HepG2 (cell line): ENCODE measurements around the gene SMLR1. TPM values are rescaled to one million over a fixed set of nuclear protein-coding genes. Genes with fewer than 3 reads are reported as not detected.
A peak's percentile ranks its signal among the peaks of the same experiment; 100 is the strongest.

Experiments
- EP300 ChIP-seq, 3 experiments: sonication (generic) in 1 of 3; formaldehyde crosslinking in 1 of 3; IDR thresholded peaks; 2 replicates each; pipeline versions ENCODE4 v1.5.1 to v1.6.1; 2011 to 2020; ENCODE audit warnings: low read depth in 2 of 3, low read length in 2 of 3, borderline replicate concordance in 1 of 3, improper control_type of control experiment in 1 of 3, mild to moderate bottlenecking in 1 of 3, missing genetic modification reagents in 1 of 3, moderate library complexity in 1 of 3
- MAF1 ChIP-seq: sonication (generic); formaldehyde crosslinking; IDR thresholded peaks from 2 replicates; pipeline ENCODE4 v1.5.0; 2020; ENCODE audit warnings: missing genetic modification reagents, borderline replicate concordance
- MTF2 ChIP-seq: sonication (generic); formaldehyde crosslinking; IDR thresholded peaks from 2 replicates; pipeline ENCODE4 v1.5.0; 2020; ENCODE audit warnings: missing genetic modification reagents, borderline replicate concordance
- NFKB2 ChIP-seq: sonication (generic); formaldehyde crosslinking; IDR thresholded peaks from 2 replicates; pipeline ENCODE4 v1.4.0; 2020; ENCODE audit warnings: missing genetic modification reagents, borderline replicate concordance
- NPAS2 ChIP-seq: sonication (generic); formaldehyde crosslinking; IDR thresholded peaks from 2 replicates; pipeline ENCODE4 v1.8.0; 2022; ENCODE audit warnings: mild to moderate bottlenecking, missing genetic modification reagents, borderline replicate concordance
- NRL ChIP-seq: sonication (generic); formaldehyde crosslinking; IDR thresholded peaks from 2 replicates; pipeline ENCODE4 v1.5.0; 2020; ENCODE audit warnings: missing genetic modification reagents, mild to moderate bottlenecking, moderate library complexity, borderline replicate concordance
- PLRG1 ChIP-seq: fragments of 450-650 bp; conservative IDR thresholded peaks from 2 replicates; pipeline ENCODE4 v1.6.1; 2016
- POLR2G ChIP-seq: fragments of 200-400 bp; formaldehyde crosslinking; IDR thresholded peaks from 2 replicates; pipeline ENCODE4 v1.6.1; 2018; ENCODE audit warnings: mild to moderate bottlenecking, low read depth, low read length, moderate library complexity
- RBM39 ChIP-seq: fragments of 200-400 bp; formaldehyde crosslinking; IDR thresholded peaks from one replicate; pipeline ENCODE4 v1.6.1; 2018; ENCODE audit warnings: antibody characterized with exemption, mild to moderate bottlenecking, low read depth, low read length; ENCODE audit not compliant: poor library complexity, severe bottlenecking
- REPIN1 ChIP-seq: sonication (generic); formaldehyde crosslinking; IDR thresholded peaks from 2 replicates; pipeline ENCODE4 v1.8.0; 2022; ENCODE audit warnings: missing genetic modification reagents, low read depth, mild to moderate bottlenecking, borderline replicate concordance
- SRF ChIP-seq: IDR thresholded peaks from 2 replicates; pipeline ENCODE4 v1.6.1; 2011; ENCODE audit warnings: mild to moderate bottlenecking, low read depth, low read length, moderate library complexity
- TEAD3 ChIP-seq: optimal IDR thresholded peaks from 2 replicates; pipeline ENCODE3; 2016; ENCODE audit warnings: borderline replicate concordance
- ZMYM4 ChIP-seq: sonication (generic); formaldehyde crosslinking; IDR thresholded peaks from 2 replicates; pipeline ENCODE4 v1.8.1; 2023; ENCODE audit warnings: mild to moderate bottlenecking, missing genetic modification reagents
- ZNF282 ChIP-seq: fragments of 450-650 bp; IDR thresholded peaks from 2 replicates; pipeline ENCODE4 v1.6.1; 2018; ENCODE audit not compliant: partially characterized antibody
- ZNF563 ChIP-seq: sonication (generic); formaldehyde crosslinking; IDR thresholded peaks from 2 replicates; pipeline ENCODE4 v1.8.0; 2022; ENCODE audit warnings: mild to moderate bottlenecking, moderate library complexity, missing genetic modification reagents
- ZNF672 ChIP-seq: sonication (generic); formaldehyde crosslinking; IDR thresholded peaks from 2 replicates; pipeline ENCODE4 v1.8.1; 2022; ENCODE audit warnings: missing genetic modification reagents
- polyA plus RNA-seq, 8 experiments: library from polyadenylated mRNA; depleted of rRNA in 3 of 8; stranded (reverse) in 7 of 8; unstranded in 1 of 8; fragments of >200 nt; fragmentation: Illumina TruSeq in 4 of 8; extraction: Trizol in 4 of 8; gene quantifications; 2 replicates each; pipeline versions ENCODE4 v1.2.1 to v1.2.3, GENCODE V29; 2011 to 2016; ENCODE audit warnings: low read depth in 4 of 8, missing spikeins in 1 of 8, mixed read lengths in 1 of 8; ENCODE audit not compliant: insufficient read depth in 1 of 8
- total RNA-seq, 5 experiments: library from RNA; depleted of rRNA; stranded (reverse); fragments of >200 nt; fragmentation: Illumina TruSeq; extraction: Trizol; gene quantifications; 2 replicates each; pipeline ENCODE4 v1.2.3, GENCODE V29; 2016; ENCODE audit warnings: low read depth in 1 of 5
- TF ChIP-seq, protein P1 (sequence below): fragments of 450-650 bp; IDR thresholded peaks from 2 replicates; pipeline ENCODE4 v1.6.1; 2017; ENCODE audit warnings: mild to moderate bottlenecking
- TF ChIP-seq, protein P2 (sequence below): sonication (generic); formaldehyde crosslinking; IDR thresholded peaks from 2 replicates; pipeline ENCODE4 v1.4.0; 2020; ENCODE audit warnings: missing genetic modification reagents, borderline replicate concordance
- TF ChIP-seq, protein P3 (sequence below): sonication (generic); formaldehyde crosslinking; IDR thresholded peaks from 2 replicates; pipeline ENCODE4 v1.4.0; 2020; ENCODE audit warnings: missing genetic modification reagents, mild to moderate bottlenecking, borderline replicate concordance
- TF ChIP-seq, protein P4 (sequence below): sonication (generic); formaldehyde crosslinking; IDR thresholded peaks from 2 replicates; pipeline ENCODE4 v1.4.0; 2020; ENCODE audit warnings: missing genetic modification reagents, mild to moderate bottlenecking, borderline replicate concordance

The SMLR1 gene
- total and polyA plus RNA-seq, 2 of the 13 experiments (the other 11 are each of a cell fraction or from before 2014, with no cell fraction given) = 41.8 to 104 TPM

DNA sequence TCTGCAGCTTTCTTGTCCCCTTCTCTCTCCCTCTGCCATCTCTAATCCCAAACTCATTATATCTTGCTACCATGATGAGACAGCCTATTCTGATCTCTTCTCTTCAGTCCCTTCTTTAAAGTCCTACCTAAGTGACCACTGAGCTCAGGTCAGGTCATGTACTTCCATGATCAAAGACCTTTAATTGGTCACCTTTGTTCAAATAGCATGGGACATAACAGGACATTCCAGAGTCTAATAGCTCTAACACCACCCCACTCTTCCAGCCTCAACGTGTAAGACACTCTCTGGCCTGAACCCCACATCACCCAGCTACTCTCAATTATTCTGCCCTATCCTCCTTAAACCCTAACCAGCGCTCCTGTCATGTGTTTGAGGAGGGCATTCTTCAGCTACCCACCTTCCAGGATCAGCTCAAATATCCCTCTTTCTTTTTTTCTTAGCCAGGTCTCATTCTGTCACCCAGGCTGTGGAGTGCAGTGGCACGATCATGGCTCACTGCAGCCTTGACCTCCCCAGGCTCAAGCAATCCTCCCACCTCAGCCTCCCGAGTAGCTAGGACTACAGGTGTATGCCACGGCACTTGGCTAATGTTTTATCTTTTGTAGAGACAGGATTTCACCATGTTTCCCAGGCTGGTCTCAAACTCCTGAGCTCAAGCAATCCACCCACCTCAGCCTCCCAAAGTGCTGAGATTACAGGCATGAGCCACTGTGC lies 2.1 kb upstream of the SMLR1 start (continued):
- TF ChIP-seq, protein P1, sequence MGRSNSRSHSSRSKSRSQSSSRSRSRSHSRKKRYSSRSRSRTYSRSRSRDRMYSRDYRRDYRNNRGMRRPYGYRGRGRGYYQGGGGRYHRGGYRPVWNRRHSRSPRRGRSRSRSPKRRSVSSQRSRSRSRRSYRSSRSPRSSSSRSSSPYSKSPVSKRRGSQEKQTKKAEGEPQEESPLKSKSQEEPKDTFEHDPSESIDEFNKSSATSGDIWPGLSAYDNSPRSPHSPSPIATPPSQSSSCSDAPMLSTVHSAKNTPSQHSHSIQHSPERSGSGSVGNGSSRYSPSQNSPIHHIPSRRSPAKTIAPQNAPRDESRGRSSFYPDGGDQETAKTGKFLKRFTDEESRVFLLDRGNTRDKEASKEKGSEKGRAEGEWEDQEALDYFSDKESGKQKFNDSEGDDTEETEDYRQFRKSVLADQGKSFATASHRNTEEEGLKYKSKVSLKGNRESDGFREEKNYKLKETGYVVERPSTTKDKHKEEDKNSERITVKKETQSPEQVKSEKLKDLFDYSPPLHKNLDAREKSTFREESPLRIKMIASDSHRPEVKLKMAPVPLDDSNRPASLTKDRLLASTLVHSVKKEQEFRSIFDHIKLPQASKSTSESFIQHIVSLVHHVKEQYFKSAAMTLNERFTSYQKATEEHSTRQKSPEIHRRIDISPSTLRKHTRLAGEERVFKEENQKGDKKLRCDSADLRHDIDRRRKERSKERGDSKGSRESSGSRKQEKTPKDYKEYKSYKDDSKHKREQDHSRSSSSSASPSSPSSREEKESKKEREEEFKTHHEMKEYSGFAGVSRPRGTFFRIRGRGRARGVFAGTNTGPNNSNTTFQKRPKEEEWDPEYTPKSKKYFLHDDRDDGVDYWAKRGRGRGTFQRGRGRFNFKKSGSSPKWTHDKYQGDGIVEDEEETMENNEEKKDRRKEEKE = no peak
- TF ChIP-seq ZNF563 (CRISPR knock-in tag) = no peak
- TF ChIP-seq REPIN1 (CRISPR knock-in tag) = no peak
- TF ChIP-seq ZNF672 (CRISPR knock-in tag) = no peak
- no peak for TF ChIP-seq RBM39
- TF ChIP-seq PLRG1 = no peak
- no peak for TF ChIP-seq MTF2
- TF ChIP-seq SRF = no peak
- TF ChIP-seq, protein P2, sequence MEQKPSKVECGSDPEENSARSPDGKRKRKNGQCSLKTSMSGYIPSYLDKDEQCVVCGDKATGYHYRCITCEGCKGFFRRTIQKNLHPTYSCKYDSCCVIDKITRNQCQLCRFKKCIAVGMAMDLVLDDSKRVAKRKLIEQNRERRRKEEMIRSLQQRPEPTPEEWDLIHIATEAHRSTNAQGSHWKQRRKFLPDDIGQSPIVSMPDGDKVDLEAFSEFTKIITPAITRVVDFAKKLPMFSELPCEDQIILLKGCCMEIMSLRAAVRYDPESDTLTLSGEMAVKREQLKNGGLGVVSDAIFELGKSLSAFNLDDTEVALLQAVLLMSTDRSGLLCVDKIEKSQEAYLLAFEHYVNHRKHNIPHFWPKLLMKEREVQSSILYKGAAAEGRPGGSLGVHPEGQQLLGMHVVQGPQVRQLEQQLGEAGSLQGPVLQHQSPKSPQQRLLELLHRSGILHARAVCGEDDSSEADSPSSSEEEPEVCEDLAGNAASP = no peak; the same call in 1 of the 2 replicates
- TF ChIP-seq TEAD3 (CRISPR knock-in tag) = peak; percentile 34
- TF ChIP-seq MAF1 (CRISPR knock-in tag) = no peak
- no peak for TF ChIP-seq NFKB2 (CRISPR knock-in tag)
- no peak for TF ChIP-seq NPAS2 (CRISPR knock-in tag)
- no peak for TF ChIP-seq NRL (CRISPR knock-in tag)
- TF ChIP-seq, protein P3, sequence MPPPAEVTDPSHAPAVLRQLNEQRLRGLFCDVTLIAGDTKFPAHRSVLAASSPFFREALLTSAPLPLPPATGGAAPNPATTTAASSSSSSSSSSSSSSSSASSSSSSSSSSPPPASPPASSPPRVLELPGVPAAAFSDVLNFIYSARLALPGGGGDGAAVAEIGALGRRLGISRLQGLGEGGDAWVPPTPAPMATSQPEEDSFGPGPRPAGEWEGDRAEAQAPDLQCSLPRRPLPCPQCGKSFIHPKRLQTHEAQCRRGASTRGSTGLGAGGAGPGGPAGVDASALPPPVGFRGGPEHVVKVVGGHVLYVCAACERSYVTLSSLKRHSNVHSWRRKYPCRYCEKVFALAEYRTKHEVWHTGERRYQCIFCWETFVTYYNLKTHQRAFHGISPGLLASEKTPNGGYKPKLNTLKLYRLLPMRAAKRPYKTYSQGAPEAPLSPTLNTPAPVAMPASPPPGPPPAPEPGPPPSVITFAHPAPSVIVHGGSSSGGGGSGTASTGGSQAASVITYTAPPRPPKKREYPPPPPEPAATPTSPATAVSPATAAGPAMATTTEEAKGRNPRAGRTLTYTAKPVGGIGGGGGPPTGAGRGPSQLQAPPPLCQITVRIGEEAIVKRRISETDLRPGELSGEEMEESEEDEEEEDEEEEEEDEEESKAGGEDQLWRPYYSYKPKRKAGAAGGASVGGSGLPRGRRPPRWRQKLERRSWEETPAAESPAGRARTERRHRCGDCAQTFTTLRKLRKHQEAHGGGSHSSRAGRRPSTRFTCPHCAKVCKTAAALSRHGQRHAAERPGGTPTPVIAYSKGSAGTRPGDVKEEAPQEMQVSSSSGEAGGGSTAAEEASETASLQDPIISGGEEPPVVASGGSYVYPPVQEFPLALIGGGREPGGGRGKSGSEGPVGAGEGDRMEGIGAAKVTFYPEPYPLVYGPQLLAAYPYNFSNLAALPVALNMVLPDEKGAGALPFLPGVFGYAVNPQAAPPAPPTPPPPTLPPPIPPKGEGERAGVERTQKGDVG (CRISPR knock-in tag) = no peak
- TF ChIP-seq ZMYM4 (CRISPR knock-in tag) = peak; percentile 65
- TF ChIP-seq EP300 (IDR thresholded peaks at IDR 0.05; ENCODE audit: low read depth in 2 of 2, low read length in 2 of 2) = peak in 1 of 2 experiments; percentile 65; a peak in 1 of 4 replicates
- no peak for TF ChIP-seq EP300 (CRISPR knock-in tag; IDR thresholded peaks at IDR 0.05; ENCODE audit: borderline replicate concordance)
- TF ChIP-seq, protein P4, sequence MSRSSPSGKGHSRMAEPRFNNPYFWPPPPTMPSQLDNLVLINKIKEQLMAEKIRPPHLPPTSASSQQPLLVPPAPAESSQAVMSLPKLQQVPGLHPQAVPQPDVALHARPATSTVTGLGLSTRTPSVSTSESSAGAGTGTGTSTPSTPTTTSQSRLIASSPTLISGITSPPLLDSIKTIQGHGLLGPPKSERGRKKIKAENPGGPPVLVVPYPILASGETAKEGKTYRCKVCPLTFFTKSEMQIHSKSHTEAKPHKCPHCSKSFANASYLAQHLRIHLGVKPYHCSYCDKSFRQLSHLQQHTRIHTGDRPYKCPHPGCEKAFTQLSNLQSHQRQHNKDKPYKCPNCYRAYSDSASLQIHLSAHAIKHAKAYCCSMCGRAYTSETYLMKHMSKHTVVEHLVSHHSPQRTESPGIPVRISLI (CRISPR knock-in tag) = no peak
- TF ChIP-seq ZNF282 = no peak
- TF ChIP-seq POLR2G = no peak
